ENCODE data around the gene CTNND1. TPM values are rescaled to one million over a fixed set of nuclear protein-coding genes. Genes with fewer than 3 reads are reported as not detected.

CTNND1 gene
- total RNA-seq, 3 donors from 2014 or later, result 82.1 to 259 (median 175) TPM

DNA sequence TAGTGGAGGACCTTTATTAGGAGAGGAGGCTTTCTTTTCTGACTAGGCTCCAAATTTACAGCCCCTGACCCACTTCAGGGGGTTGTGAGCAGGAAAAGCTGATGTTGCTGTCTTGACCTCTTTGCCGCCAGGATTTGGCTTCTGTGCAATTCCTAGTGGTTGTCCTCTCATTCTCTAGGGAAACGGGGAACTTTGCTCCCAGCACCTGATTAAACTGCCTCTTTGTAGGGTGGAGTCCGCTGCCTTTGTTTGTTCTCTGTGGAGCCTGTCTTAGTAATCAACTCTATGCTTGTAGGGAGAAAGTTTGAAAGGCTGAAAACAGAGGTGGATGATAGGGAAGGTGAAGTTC, 16.3 kb downstream of the CTNND1 start:
- DNase-seq (ENCODE audit: low spot score in 2 of 2), result no peak
- Histone ChIP-seq H3K27me3 (no peaks in the 10 kb centered on the region), H3K36me3 (no peaks in the 10 kb centered on the region), H3K9me3 (no peaks in the 10 kb centered on the region), H3K27ac (peak overlapping the region; percentile 91 to 92), H3K4me1 (peaks cover 16 to 63% of the 10 kb centered on the region in 2 donors), H3K4me3 (peak overlapping the region in 2 of 3 donors; percentile 36 to 51)
- TF ChIP-seq, protein P1, sequence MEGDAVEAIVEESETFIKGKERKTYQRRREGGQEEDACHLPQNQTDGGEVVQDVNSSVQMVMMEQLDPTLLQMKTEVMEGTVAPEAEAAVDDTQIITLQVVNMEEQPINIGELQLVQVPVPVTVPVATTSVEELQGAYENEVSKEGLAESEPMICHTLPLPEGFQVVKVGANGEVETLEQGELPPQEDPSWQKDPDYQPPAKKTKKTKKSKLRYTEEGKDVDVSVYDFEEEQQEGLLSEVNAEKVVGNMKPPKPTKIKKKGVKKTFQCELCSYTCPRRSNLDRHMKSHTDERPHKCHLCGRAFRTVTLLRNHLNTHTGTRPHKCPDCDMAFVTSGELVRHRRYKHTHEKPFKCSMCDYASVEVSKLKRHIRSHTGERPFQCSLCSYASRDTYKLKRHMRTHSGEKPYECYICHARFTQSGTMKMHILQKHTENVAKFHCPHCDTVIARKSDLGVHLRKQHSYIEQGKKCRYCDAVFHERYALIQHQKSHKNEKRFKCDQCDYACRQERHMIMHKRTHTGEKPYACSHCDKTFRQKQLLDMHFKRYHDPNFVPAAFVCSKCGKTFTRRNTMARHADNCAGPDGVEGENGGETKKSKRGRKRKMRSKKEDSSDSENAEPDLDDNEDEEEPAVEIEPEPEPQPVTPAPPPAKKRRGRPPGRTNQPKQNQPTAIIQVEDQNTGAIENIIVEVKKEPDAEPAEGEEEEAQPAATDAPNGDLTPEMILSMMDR (IDR thresholded peaks at IDR 0.05), result no peak
- TF ChIP-seq POLR2A (IDR thresholded peaks at IDR 0.05), result no peak
- no peak for TF ChIP-seq POLR2AphosphoS5 (IDR thresholded peaks at IDR 0.05)
- intact Hi-C loops (cut with DNase I; ENCODE audit: low total_unique reads), result no loop called here

GRCh38 chr11:57778318-57779037, 16.9 kb downstream of the CTNND1 start:
- no peaks in the 10 kb centered on the region for H3K36me3 ChIP-seq
- peak overlapping the region in 2 of 3 donors; percentile 36 to 51 for H3K4me3 ChIP-seq
- H3K4me1 ChIP-seq, result peaks cover 16 to 65% of the 10 kb centered on the region in 2 donors

GRCh38 chr11:57779276-57779675, 17.7 kb downstream of the CTNND1 start:
- no peaks in the 10 kb centered on the region for H3K27me3 ChIP-seq
- peak overlapping the region; percentile 91 to 92 for H3K27ac ChIP-seq
- TF ChIP-seq, protein P1 (IDR thresholded peaks at IDR 0.05), result peak in 1 of 3 donors; percentile 32
- no peak for TF ChIP-seq POLR2A (IDR thresholded peaks at IDR 0.05)
- peak in 2 of 3 donors; percentile 62 to 77 for TF ChIP-seq POLR2AphosphoS5 (IDR thresholded peaks at IDR 0.05)
- peak in 1 of 2 donors; percentile 87 for DNase-seq (ENCODE audit: low spot score in 2 of 2)
- intact Hi-C loops (cut with DNase I; ENCODE audit: low total_unique reads), result no loop called here
- H3K36me3 ChIP-seq, result no peaks in the 10 kb centered on the region
- H3K4me3 ChIP-seq, result peak overlapping the region in 2 of 3 donors; percentile 36 to 51
- no peaks in the 10 kb centered on the region for H3K9me3 ChIP-seq
- H3K4me1 ChIP-seq, result peaks cover 16 to 65% of the 10 kb centered on the region in 2 donors

More at GRCh38 chr11:57778318-57779037, 16.9 kb downstream of the CTNND1 start:
- TF ChIP-seq POLR2AphosphoS5 (IDR thresholded peaks at IDR 0.05), result peak; percentile 35 to 83 (median 54)
- TF ChIP-seq, protein P1 (IDR thresholded peaks at IDR 0.05), result no peak
- no peak for TF ChIP-seq POLR2A (IDR thresholded peaks at IDR 0.05)
- Histone ChIP-seq H3K9me3 (no peaks in the 10 kb centered on the region), H3K27ac (peak overlapping the region; percentile 91 to 92), H3K27me3 (no peaks in the 10 kb centered on the region)
- peak; percentile 89 to 91 for DNase-seq (ENCODE audit: low spot score in 2 of 2)
- intact Hi-C loops (cut with DNase I; ENCODE audit: low total_unique reads), result no loop called here

- intact Hi-C loops (cut with DNase I; ENCODE audit: low total_unique reads), result no loop called here
- no peaks in the 10 kb centered on the region for H3K9me3 ChIP-seq
- peak overlapping the region; percentile 91 to 92 for H3K27ac ChIP-seq
- H3K4me3 ChIP-seq, result no peak overlapping the region
- no peaks in the 10 kb centered on the region for H3K27me3 ChIP-seq
- no peaks in the 10 kb centered on the region for H3K36me3 ChIP-seq
- peaks cover 16 to 58% of the 10 kb centered on the region in 2 donors for H3K4me1 ChIP-seq
- peak; percentile 82 to 83 for DNase-seq (ENCODE audit: low spot score in 2 of 2)
- TF ChIP-seq POLR2AphosphoS5 (IDR thresholded peaks at IDR 0.05) (peak in 1 of 3 donors; percentile 57), POLR2A (IDR thresholded peaks at IDR 0.05) (no peak)
These were observed 19.9 kb downstream of the CTNND1 start for GRCh38 chr11:57781529-57781943.

GRCh38 chr11:57785072-57785471, 23.5 kb downstream of the CTNND1 start:
- TF ChIP-seq POLR2AphosphoS5 (IDR thresholded peaks at IDR 0.05), result no peak
- TF ChIP-seq POLR2A (IDR thresholded peaks at IDR 0.05), result no peak
- TF ChIP-seq, protein P1 (IDR thresholded peaks at IDR 0.05), result no peak
- Histone ChIP-seq H3K36me3 (no peaks in the 10 kb centered on the region), H3K9me3 (no peaks in the 10 kb centered on the region), H3K27me3 (no peaks in the 10 kb centered on the region), H3K27ac (peak overlapping the region in 1 of 2 donors; percentile 27), H3K4me1 (peaks cover 11 to 48% of the 10 kb centered on the region in 2 donors), H3K4me3 (no peak overlapping the region)
- no peak for DNase-seq (ENCODE audit: low spot score in 2 of 2)
- intact Hi-C loops (cut with DNase I; ENCODE audit: low total_unique reads), result no loop called here
